GM23338 (cell line): ENCODE measurements around the gene PPA1. TPM values are rescaled to one million over a fixed set of nuclear protein-coding genes. Genes with fewer than 3 reads are reported as not detected.

Source experiments
- ATAC-seq: fragments of 200-7000 bp; cut with Tn5 transposase; 3 replicates; pipeline ENCODE4 v1.9.1; 2020
- DNase-seq: peaks from one replicate; pipeline ENCODE4 v3.0.0-alpha.2; 2015; ENCODE audit warnings: low spot score
- H2AFZ ChIP-seq: fragments of 200-600 bp; sonication (generic); 2 replicates; pipeline ENCODE4 v1.8.0; 2016; ENCODE audit warnings: antibody characterized with exemption, mild to moderate bottlenecking, moderate library complexity
- H3F3A ChIP-seq: fragments of 200-600 bp; sonication (generic); replicated peaks from 2 replicates; pipeline ENCODE4 v1.8.0; 2017; ENCODE audit warnings: antibody characterized with exemption, mixed run types, low read depth
- H3K27ac ChIP-seq: fragments of 200-600 bp; sonication (generic); 2 replicates; pipeline ENCODE4 v1.6.1; 2016; ENCODE audit warnings: low read depth
- H3K27me3 ChIP-seq: fragments of 200-600 bp; sonication (generic); 2 replicates; pipeline ENCODE4 v1.8.0; 2016; ENCODE audit warnings: mild to moderate bottlenecking, mixed run types, moderate library complexity; ENCODE audit not compliant: insufficient read depth
- H3K36me3 ChIP-seq: fragments of 200-600 bp; sonication (generic); 2 replicates; pipeline ENCODE4 v1.8.0; 2016; ENCODE audit warnings: mild to moderate bottlenecking; ENCODE audit not compliant: insufficient read depth
- H3K4me1 ChIP-seq: fragments of 200-600 bp; sonication (generic); 2 replicates; pipeline ENCODE4 v1.8.0; 2016; ENCODE audit warnings: mild to moderate bottlenecking, moderate library complexity; ENCODE audit not compliant: insufficient read depth
- H3K4me2 ChIP-seq: fragments of 200-600 bp; sonication (generic); 2 replicates; pipeline ENCODE4 v1.7.1; 2017; ENCODE audit warnings: mixed run types
- H3K4me3 ChIP-seq: fragments of 200-600 bp; sonication (generic); 2 replicates; pipeline ENCODE4 v1.6.1; 2016; ENCODE audit warnings: mixed run types
- H3K79me2 ChIP-seq: fragments of 200-600 bp; sonication (generic); replicated peaks from 2 replicates; pipeline ENCODE4 v1.8.0; 2017; ENCODE audit warnings: mild to moderate bottlenecking; ENCODE audit not compliant: insufficient read depth
- H3K9me2 ChIP-seq: fragments of 200-600 bp; sonication (generic); 2 replicates; pipeline ENCODE4 v1.8.0; 2017; ENCODE audit not compliant: insufficient read depth
- H4K20me1 ChIP-seq: fragments of 200-600 bp; sonication (generic); replicated peaks from 2 replicates; pipeline ENCODE4 v1.8.0; 2017; ENCODE audit warnings: mild to moderate bottlenecking; ENCODE audit not compliant: insufficient read depth
- H3K27ac Mint-ChIP-seq: 2 replicates; pipeline ENCODE4 v1.8.0; 2020; ENCODE audit warnings: inconsistent platforms, mild to moderate bottlenecking, moderate library complexity, mixed read lengths
- H3K27me3 Mint-ChIP-seq: 3 replicates; pipeline ENCODE4 v1.8.0; 2022; ENCODE audit warnings: low read depth, mild to moderate bottlenecking, moderate library complexity, mixed read lengths, inconsistent platforms; ENCODE audit not compliant: insufficient read depth, poor library complexity
- H3K36me3 Mint-ChIP-seq: 3 replicates; pipeline ENCODE4 v1.8.0; 2021; ENCODE audit warnings: low read depth, mild to moderate bottlenecking, inconsistent platforms, moderate library complexity, mixed read lengths
- H3K4me1 Mint-ChIP-seq: 3 replicates; pipeline ENCODE4 v1.8.0; 2020; ENCODE audit warnings: mild to moderate bottlenecking, inconsistent platforms, mixed read lengths
- H3K4me3 Mint-ChIP-seq: 3 replicates; pipeline ENCODE4 v1.8.0; 2021; ENCODE audit warnings: moderate library complexity, mild to moderate bottlenecking, inconsistent platforms, mixed read lengths
- H3K9me3 Mint-ChIP-seq: 3 replicates; pipeline ENCODE4 v1.8.0; 2020; ENCODE audit warnings: moderate library complexity, mild to moderate bottlenecking, inconsistent platforms, mixed read lengths
- CREB1 ChIP-seq: fragments of 250-450 bp; sonication (Bioruptor Pico); IDR thresholded peaks from 2 replicates; pipeline ENCODE4 v1.5.0; 2020; ENCODE audit warnings: low read depth, mild to moderate bottlenecking, moderate library complexity
- CTCF ChIP-seq, 2 experiments: fragments of 200-600 bp in 1 of 2; sonication (generic) in 1 of 2; conservative IDR thresholded peaks; 2 replicates each; pipeline versions ENCODE4 v1.5.1 to v1.6.1; 2016 to 2017; ENCODE audit warnings: antibody characterized with exemption in 2 of 2, low read depth in 2 of 2, mild to moderate bottlenecking in 2 of 2, moderate library complexity in 1 of 2
- ETS1 ChIP-seq: IDR thresholded peaks from 2 replicates; pipeline ENCODE4 v1.6.1; 2016; ENCODE audit warnings: antibody characterized with exemption
- EZH2 ChIP-seq: fragments of 200-600 bp; sonication (generic); IDR thresholded peaks from one replicate; pipeline ENCODE4 v1.8.0; 2017; ENCODE audit warnings: antibody characterized with exemption, mild to moderate bottlenecking, low read depth; ENCODE audit not compliant: unreplicated experiment
- EZH2phosphoT487 ChIP-seq: fragments of 200-600 bp; sonication (generic); IDR thresholded peaks from one replicate; pipeline ENCODE4 v1.8.1; 2018; ENCODE audit warnings: antibody characterized with exemption; ENCODE audit not compliant: unreplicated experiment
- JUNB ChIP-seq: IDR thresholded peaks from one replicate; pipeline ENCODE4 v1.6.1; 2016; ENCODE audit warnings: antibody characterized with exemption; ENCODE audit not compliant: unreplicated experiment
- NANOG ChIP-seq: IDR thresholded peaks from 2 replicates; pipeline ENCODE4 v1.6.1; 2016; ENCODE audit warnings: antibody characterized with exemption, borderline replicate concordance
- POLR2AphosphoS5 ChIP-seq: IDR thresholded peaks from 2 replicates; pipeline ENCODE4 v1.6.1; 2016; ENCODE audit warnings: antibody characterized with exemption, low read depth
- REST ChIP-seq: IDR thresholded peaks from one replicate; pipeline ENCODE4 v1.6.1; 2018; ENCODE audit warnings: antibody characterized with exemption; ENCODE audit not compliant: unreplicated experiment
- STAT1 ChIP-seq: IDR thresholded peaks from one replicate; pipeline ENCODE4 v1.6.1; 2016; ENCODE audit warnings: antibody characterized with exemption; ENCODE audit not compliant: unreplicated experiment
- ZNF114 ChIP-seq: fragments of 250-450 bp; sonication (Bioruptor Pico); IDR thresholded peaks from 2 replicates; pipeline ENCODE4 v1.5.0; 2020; ENCODE audit warnings: mild to moderate bottlenecking, moderate library complexity
- ZNF331 ChIP-seq: fragments of 250-450 bp; sonication (Bioruptor Pico); IDR thresholded peaks from 2 replicates; pipeline ENCODE4 v1.5.0; 2020; ENCODE audit warnings: low read depth, mild to moderate bottlenecking, moderate library complexity
- ZNF462 ChIP-seq: fragments of 250-450 bp; sonication (Bioruptor Pico); IDR thresholded peaks from 2 replicates; pipeline ENCODE4 v1.5.0; 2020; ENCODE audit warnings: mild to moderate bottlenecking, moderate library complexity
- polyA plus RNA-seq: library from polyadenylated mRNA; unstranded; fragments of >200 nt; fragmentation: Nextera tagmentation; extraction: Ambion mirVana; gene quantifications from 2 replicates; pipeline ENCODE4 v1.2.1, GENCODE V29; 2016
- total RNA-seq: library from RNA; depleted of rRNA; stranded (reverse); fragments of >200 nt; shearing (Covaris generic); gene quantifications from 2 replicates; pipeline ENCODE4 v1.2.3, GENCODE V29; 2014

PPA1 gene
- total and polyA plus RNA-seq, 2 experiments from 2014 or later: 135 to 228 TPM

GRCh38 chr10:70155255-70155838 lies 77.9 kb downstream of the PPA1 start:
- no peaks in the 10 kb centered on the region for H3F3A ChIP-seq
- peak overlapping the region; percentile 76 for H3K27ac ChIP-seq
- ATAC-seq (no peak), DNase-seq (peak; percentile 46)
- no peak overlapping the region for H3K4me3 ChIP-seq
- TF ChIP-seq NANOG (no peak), ZNF114 (CRISPR knock-in tag) (no peak), JUNB (no peak), ZNF331 (CRISPR knock-in tag) (no peak), STAT1 (no peak), CTCF (conservative IDR thresholded peaks at IDR 0.05; ENCODE audit: low read depth in 2 of 2) (no peak), EZH2phosphoT487 (no peak), EZH2 (no peak), ZNF462 (CRISPR knock-in tag) (no peak), CREB1 (CRISPR knock-in tag) (no peak), REST (no peak), ETS1 (no peak), POLR2AphosphoS5 (no peak)
- peaks cover 71% of the 10 kb centered on the region for H3K36me3 Mint-ChIP-seq
- peaks cover 12% of the 10 kb centered on the region; the same call in 2 of the 3 replicates for H3K4me1 Mint-ChIP-seq
- H3K9me2 ChIP-seq: no peaks in the 10 kb centered on the region
- peak overlapping the region; percentile 15; the same call in 1 of the 2 replicates for H3K4me2 ChIP-seq
- H4K20me1 ChIP-seq: peaks cover 2% of the 10 kb centered on the region; the same call in 1 of the 2 replicates
- H3K4me1 ChIP-seq: peaks cover 6% of the 10 kb centered on the region
- H3K27me3 ChIP-seq: no peaks in the 10 kb centered on the region
- H3K27me3 Mint-ChIP-seq: no peaks in the 10 kb centered on the region
- H3K9me3 Mint-ChIP-seq: no peaks in the 10 kb centered on the region
- no peak overlapping the region for H2AFZ ChIP-seq
- peaks cover 15% of the 10 kb centered on the region for H3K79me2 ChIP-seq
- no peak overlapping the region for H3K4me3 Mint-ChIP-seq
- peak overlapping the region; percentile 33; the same call in 1 of the 2 replicates for H3K27ac Mint-ChIP-seq
- H3K36me3 ChIP-seq: peaks cover 19% of the 10 kb centered on the region; the same call in 1 of the 2 replicates
